ENCODE data around the gene UBE2O. TPM values are rescaled to one million over a fixed set of nuclear protein-coding genes. Genes with fewer than 3 reads are reported as not detected.

The UBE2O gene
- total RNA-seq, 1 experiment from 2014 or later: 68.9 TPM

DNA sequence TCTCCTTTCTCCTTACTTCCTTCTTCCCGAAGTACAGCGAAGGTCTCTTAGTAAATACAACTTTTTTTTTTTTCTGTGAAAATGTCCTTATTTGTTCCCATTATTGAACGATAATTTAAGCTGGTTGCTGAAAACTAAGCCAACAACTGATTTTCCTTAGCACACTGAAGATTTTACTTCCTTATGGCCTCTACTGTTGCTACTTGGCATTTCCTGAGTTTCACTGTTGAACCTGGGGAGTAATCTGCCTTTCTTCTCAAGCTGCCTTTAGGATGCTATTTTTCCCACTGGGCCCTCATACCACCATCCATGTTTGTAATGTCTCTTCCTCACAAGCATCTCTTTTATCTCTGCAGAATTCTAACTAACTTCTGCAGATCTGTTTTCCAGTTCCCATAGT, 26.1 kb downstream of the UBE2O start:
- TF ChIP-seq, protein P1, sequence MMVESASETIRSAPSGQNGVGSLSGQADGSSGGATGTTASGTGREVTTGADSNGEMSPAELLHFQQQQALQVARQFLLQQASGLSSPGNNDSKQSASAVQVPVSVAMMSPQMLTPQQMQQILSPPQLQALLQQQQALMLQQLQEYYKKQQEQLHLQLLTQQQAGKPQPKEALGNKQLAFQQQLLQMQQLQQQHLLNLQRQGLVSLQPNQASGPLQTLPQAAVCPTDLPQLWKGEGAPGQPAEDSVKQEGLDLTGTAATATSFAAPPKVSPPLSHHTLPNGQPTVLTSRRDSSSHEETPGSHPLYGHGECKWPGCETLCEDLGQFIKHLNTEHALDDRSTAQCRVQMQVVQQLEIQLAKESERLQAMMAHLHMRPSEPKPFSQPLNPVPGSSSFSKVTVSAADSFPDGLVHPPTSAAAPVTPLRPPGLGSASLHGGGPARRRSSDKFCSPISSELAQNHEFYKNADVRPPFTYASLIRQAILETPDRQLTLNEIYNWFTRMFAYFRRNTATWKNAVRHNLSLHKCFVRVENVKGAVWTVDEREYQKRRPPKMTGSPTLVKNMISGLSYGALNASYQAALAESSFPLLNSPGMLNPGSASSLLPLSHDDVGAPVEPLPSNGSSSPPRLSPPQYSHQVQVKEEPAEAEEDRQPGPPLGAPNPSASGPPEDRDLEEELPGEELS (CRISPR knock-in tag; IDR thresholded peaks at IDR 0.05): no peak
- TF ChIP-seq ZNF219 (CRISPR knock-in tag; IDR thresholded peaks at IDR 0.05; ENCODE audit: borderline replicate concordance) (no peak), MXD4 (CRISPR knock-in tag; IDR thresholded peaks at IDR 0.05; ENCODE audit: borderline replicate concordance) (no peak), SOX15 (CRISPR knock-in tag; IDR thresholded peaks at IDR 0.05) (no peak), SMAD4 (CRISPR knock-in tag; IDR thresholded peaks at IDR 0.05) (no peak), TP53 (CRISPR knock-in tag; IDR thresholded peaks at IDR 0.05) (no peak), ZBTB21 (CRISPR knock-in tag; IDR thresholded peaks at IDR 0.05; ENCODE audit: borderline replicate concordance) (no peak), ZNF121 (CRISPR knock-in tag; IDR thresholded peaks at IDR 0.05) (no peak), OVOL2 (CRISPR knock-in tag; IDR thresholded peaks at IDR 0.05; ENCODE audit: borderline replicate concordance) (no peak), TCF7 (CRISPR knock-in tag; IDR thresholded peaks at IDR 0.05; ENCODE audit: low read depth) (no peak), ZNF396 (CRISPR knock-in tag; IDR thresholded peaks at IDR 0.05; ENCODE audit: borderline replicate concordance) (no peak), MYBL2 (CRISPR knock-in tag; IDR thresholded peaks at IDR 0.05) (no peak), NR2C2 (CRISPR knock-in tag; IDR thresholded peaks at IDR 0.05) (no peak)
- TF ChIP-seq, protein P2, sequence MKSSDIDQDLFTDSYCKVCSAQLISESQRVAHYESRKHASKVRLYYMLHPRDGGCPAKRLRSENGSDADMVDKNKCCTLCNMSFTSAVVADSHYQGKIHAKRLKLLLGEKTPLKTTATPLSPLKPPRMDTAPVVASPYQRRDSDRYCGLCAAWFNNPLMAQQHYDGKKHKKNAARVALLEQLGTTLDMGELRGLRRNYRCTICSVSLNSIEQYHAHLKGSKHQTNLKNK (CRISPR knock-in tag; IDR thresholded peaks at IDR 0.05): no peak
- TF ChIP-seq, protein P3, sequence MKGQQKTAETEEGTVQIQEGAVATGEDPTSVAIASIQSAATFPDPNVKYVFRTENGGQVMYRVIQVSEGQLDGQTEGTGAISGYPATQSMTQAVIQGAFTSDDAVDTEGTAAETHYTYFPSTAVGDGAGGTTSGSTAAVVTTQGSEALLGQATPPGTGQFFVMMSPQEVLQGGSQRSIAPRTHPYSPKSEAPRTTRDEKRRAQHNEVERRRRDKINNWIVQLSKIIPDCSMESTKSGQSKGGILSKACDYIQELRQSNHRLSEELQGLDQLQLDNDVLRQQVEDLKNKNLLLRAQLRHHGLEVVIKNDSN (CRISPR knock-in tag; IDR thresholded peaks at IDR 0.05): no peak
- TF ChIP-seq, protein P4, sequence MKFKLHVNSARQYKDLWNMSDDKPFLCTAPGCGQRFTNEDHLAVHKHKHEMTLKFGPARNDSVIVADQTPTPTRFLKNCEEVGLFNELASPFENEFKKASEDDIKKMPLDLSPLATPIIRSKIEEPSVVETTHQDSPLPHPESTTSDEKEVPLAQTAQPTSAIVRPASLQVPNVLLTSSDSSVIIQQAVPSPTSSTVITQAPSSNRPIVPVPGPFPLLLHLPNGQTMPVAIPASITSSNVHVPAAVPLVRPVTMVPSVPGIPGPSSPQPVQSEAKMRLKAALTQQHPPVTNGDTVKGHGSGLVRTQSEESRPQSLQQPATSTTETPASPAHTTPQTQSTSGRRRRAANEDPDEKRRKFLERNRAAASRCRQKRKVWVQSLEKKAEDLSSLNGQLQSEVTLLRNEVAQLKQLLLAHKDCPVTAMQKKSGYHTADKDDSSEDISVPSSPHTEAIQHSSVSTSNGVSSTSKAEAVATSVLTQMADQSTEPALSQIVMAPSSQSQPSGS (CRISPR knock-in tag; IDR thresholded peaks at IDR 0.05; ENCODE audit: borderline replicate concordance, low read depth): no peak
- TF ChIP-seq, protein P5, sequence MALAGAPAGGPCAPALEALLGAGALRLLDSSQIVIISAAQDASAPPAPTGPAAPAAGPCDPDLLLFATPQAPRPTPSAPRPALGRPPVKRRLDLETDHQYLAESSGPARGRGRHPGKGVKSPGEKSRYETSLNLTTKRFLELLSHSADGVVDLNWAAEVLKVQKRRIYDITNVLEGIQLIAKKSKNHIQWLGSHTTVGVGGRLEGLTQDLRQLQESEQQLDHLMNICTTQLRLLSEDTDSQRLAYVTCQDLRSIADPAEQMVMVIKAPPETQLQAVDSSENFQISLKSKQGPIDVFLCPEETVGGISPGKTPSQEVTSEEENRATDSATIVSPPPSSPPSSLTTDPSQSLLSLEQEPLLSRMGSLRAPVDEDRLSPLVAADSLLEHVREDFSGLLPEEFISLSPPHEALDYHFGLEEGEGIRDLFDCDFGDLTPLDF (CRISPR knock-in tag; IDR thresholded peaks at IDR 0.05): no peak
- TF ChIP-seq, protein P6, sequence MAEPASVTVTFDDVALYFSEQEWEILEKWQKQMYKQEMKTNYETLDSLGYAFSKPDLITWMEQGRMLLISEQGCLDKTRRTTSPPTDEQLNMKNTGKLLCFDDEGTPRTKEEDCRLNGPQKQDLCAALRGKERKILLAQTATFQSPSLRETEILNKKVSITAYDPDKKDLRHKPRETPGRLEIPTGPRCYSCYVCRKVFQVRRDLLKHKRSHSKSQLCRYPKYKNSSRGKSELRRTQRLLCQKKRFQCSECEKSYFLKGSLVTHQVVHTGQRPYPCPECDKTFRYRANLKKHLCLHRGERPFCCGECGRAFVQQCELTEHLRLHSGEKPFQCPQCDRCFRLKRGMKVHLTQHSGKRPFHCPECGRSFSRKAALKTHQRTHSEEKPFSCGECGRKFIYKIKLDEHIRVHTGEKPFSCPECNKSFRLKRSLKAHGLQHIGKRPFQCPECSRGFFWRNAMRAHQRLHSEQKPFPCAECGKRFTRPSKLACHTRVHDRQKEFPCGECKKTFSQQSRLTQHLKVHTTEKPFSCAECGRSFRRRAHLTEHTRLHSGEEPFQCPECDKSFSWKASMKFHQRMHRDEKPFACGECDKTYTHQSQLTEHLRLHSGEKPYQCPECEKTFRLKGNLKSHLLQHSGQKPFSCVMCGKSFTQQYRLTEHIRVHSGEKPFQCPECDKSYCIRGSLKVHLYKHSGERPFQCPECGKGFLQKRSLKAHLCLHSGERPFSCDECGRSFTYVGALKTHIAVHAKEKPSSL (CRISPR knock-in tag; conservative IDR thresholded peaks at IDR 0.05): no peak
- TF ChIP-seq, protein P7, sequence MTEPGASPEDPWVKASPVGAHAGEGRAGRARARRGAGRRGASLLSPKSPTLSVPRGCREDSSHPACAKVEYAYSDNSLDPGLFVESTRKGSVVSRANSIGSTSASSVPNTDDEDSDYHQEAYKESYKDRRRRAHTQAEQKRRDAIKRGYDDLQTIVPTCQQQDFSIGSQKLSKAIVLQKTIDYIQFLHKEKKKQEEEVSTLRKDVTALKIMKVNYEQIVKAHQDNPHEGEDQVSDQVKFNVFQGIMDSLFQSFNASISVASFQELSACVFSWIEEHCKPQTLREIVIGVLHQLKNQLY (CRISPR knock-in tag; IDR thresholded peaks at IDR 0.05): no peak
- TF ChIP-seq, protein P8, sequence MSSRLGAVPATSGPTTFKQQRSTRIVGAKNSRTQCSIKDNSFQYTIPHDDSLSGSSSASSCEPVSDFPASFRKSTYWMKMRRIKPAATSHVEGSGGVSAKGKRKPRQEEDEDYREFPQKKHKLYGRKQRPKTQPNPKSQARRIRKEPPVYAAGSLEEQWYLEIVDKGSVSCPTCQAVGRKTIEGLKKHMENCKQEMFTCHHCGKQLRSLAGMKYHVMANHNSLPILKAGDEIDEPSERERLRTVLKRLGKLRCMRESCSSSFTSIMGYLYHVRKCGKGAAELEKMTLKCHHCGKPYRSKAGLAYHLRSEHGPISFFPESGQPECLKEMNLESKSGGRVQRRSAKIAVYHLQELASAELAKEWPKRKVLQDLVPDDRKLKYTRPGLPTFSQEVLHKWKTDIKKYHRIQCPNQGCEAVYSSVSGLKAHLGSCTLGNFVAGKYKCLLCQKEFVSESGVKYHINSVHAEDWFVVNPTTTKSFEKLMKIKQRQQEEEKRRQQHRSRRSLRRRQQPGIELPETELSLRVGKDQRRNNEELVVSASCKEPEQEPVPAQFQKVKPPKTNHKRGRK (CRISPR knock-in tag; IDR thresholded peaks at IDR 0.05; ENCODE audit: borderline replicate concordance): no peak
- Mint-ChIP-seq H3K9me3 (peaks cover 4% of the 10 kb centered on the region), H3K4me1 (peaks cover 55% of the 10 kb centered on the region), H3K27ac (peak overlapping the region; percentile 82), H3K27me3 (ENCODE audit: low read depth) (no peaks in the 10 kb centered on the region), H3K4me3 (no peak overlapping the region), H3K36me3 (peaks cover 10% of the 10 kb centered on the region)
- ChIA-PET POLR2A (interaction anchor here (0.6 kb wide), 1 partner anchor 123 kb away, joined by 3 read pairs; no protein-coding TSS in a partner anchor), CTCF (interaction anchor here (1.0 to 2.1 kb wide), 4 partner anchors 9 to 31 kb away, joined by 3 to 10 read pairs (median 4); no protein-coding TSS in a partner anchor)
- DNase-seq (ENCODE audit: low spot score): no peak
- ATAC-seq: no peak
